Thoracic aorta (tissue), 2 donors: Measurements from ENCODE around the gene KAT14. TPM values are rescaled to one million over a fixed set of nuclear protein-coding genes. Genes with fewer than 3 reads are reported as not detected.
"Not testable (repeated sequence)": the region's sequence is repeated elsewhere in the genome, so short reads cannot be mapped to it uniquely, and the experiment has no call there.

Source experiments
- ATAC-seq: fragments of 150-250 bp; one replicate; pipeline ENCODE4 v1.8.0; 2017; ENCODE audit warnings: low read depth; ENCODE audit not compliant: insufficient number of reproducible peaks, low FRiP score
- DNase-seq: peaks from one replicate; pipeline ENCODE4 v3.0.0-alpha.2; 2020; ENCODE audit warnings: low spot score
- H3K27ac ChIP-seq, 2 donors: fragments of 200-600 bp; sonication (generic); 1 replicate in 1 of 2; 2 replicates in 1 of 2; pipeline ENCODE4 v1.5.1; 2016; ENCODE audit warnings: mild to moderate bottlenecking in 2 of 2, moderate library complexity in 2 of 2
- H3K27me3 ChIP-seq: fragments of 200-600 bp; sonication (generic); replicated peaks from 2 replicates; pipeline ENCODE4 v1.6.0; 2016; ENCODE audit warnings: mild to moderate bottlenecking; ENCODE audit not compliant: insufficient read depth
- H3K36me3 ChIP-seq: fragments of 200-600 bp; sonication (generic); one replicate; pipeline ENCODE4 v1.5.1; 2016
- H3K4me1 ChIP-seq, 2 donors: fragments of 200-600 bp; sonication (generic); 1 replicate in 1 of 2; 2 replicates in 1 of 2; pipeline versions ENCODE4 v1.5.1 to v1.6.0; 2016; ENCODE audit warnings: low read depth in 2 of 2, mild to moderate bottlenecking in 1 of 2; ENCODE audit not compliant: control insufficient read depth in 1 of 2
- H3K4me3 ChIP-seq: fragments of 200-600 bp; sonication (generic); 2 replicates; pipeline ENCODE4 v1.5.1; 2016; ENCODE audit warnings: mild to moderate bottlenecking
- H3K9me3 ChIP-seq: fragments of 200-600 bp; sonication (generic); 2 replicates; pipeline ENCODE4 v1.5.1; 2016
- CTCF ChIP-seq: fragments of 200-600 bp; sonication (generic); IDR thresholded peaks from one replicate; pipeline ENCODE4 v1.5.1; 2019; ENCODE audit warnings: antibody characterized with exemption
- total RNA-seq, 2 donors: library from RNA; depleted of rRNA; stranded (reverse); fragments of >200 nt; gene quantifications; one replicate each; pipeline versions ENCODE4 v1.1.0 to v1.2.3, GENCODE V29; 2016

KAT14 gene
- total RNA-seq, 2 donors from 2014 or later = 7.7 to 11.7 TPM

- H3K36me3 ChIP-seq = peaks cover 25% of the 10 kb centered on the region
- ATAC-seq = no peak
- TF ChIP-seq CTCF = no peak
- H3K27ac ChIP-seq = no peak overlapping the region
- no peak overlapping the region for H3K4me3 ChIP-seq
- no peak for DNase-seq
- H3K4me1 ChIP-seq = no peaks in the 10 kb centered on the region
- no peaks in the 10 kb centered on the region for H3K27me3 ChIP-seq
- H3K9me3 ChIP-seq = no peaks in the 10 kb centered on the region
Observed at GRCh38 chr20:18187020-18187419, 49.4 kb downstream of the KAT14 start.

- no peak overlapping the region for H3K27ac ChIP-seq
- no peak for TF ChIP-seq CTCF
- H3K36me3 ChIP-seq = peaks cover 25% of the 10 kb centered on the region
- no peaks in the 10 kb centered on the region for H3K9me3 ChIP-seq
- no peaks in the 10 kb centered on the region for H3K27me3 ChIP-seq
- ATAC-seq (no peak), DNase-seq (no peak)
- no peaks in the 10 kb centered on the region for H3K4me1 ChIP-seq
- no peak overlapping the region for H3K4me3 ChIP-seq
Observed at GRCh38 chr20:18188434-18188833, 50.8 kb downstream of the KAT14 start.

DNA sequence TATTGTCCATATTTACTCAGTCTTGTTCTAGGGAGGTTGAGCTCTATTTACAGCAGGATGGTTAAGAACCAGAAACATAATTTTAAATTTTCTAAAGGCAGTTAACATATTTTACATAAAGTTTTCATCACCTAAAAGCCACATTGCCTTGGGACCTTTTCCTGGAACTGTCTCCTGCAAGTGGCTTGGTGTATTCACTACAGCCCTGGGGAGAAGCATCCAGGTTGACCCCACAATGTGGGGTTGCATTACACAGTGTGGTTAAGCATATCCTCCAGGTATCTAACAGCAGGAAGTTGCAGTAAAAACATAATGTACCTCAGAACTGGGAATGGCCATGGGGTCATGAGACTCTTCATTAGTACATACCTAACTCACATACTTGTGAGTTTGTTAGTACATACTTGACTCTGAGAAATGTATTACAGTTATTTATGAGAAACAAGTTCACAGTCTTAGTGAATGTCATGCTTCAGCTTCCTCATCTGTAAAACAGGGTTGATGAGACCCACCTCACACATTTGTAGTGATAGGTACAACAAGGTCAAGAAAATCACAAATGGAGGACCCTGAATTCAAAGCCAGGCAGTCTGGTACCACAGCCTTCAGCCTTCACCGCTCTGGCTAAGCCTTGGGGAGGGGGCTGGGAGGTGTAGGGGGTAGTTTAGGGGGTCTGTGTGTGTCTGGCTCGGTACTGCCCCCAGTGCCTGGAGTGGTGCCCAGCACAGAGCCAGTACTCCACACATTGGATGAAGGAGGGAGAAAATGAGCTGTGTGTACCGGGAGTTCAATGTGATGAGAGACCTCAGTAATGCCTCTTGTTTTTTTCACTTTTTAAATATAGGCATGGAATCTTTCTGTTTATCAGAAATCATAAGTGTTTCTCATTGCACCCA lies 52.9 kb downstream of the KAT14 start:
- Histone ChIP-seq H3K9me3 (no peaks in the 10 kb centered on the region), H3K36me3 (peaks cover 15% of the 10 kb centered on the region), H3K27me3 (no peaks in the 10 kb centered on the region)

DNA sequence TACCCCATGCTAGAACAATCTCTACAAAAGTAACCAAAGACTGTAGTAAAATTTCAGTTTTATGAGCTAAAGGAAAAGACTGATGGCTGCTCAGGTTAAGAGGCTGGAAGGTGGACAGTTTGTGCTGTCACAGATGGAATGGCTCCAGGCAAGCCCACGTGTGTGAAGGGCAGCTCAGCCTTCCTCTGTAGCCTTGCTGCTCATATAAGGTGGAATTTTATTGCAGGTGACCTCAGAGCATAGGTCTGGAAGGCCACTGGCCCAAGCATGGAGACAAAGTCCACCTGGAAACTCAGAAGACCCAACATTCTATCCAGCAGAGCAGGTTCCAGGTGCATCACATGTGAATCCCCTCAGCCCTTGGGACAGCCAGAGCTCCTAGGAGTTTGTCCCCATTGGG lies 53.6 kb downstream of the KAT14 start:
- H3K4me1 ChIP-seq = no peaks in the 10 kb centered on the region
- no peak for ATAC-seq
- TF ChIP-seq CTCF = no peak

More for the DNA sequence above, 52.9 kb downstream of the KAT14 start:
- H3K4me3 ChIP-seq = no peak overlapping the region
- no peak for ATAC-seq
- no peak for TF ChIP-seq CTCF
- no peak overlapping the region for H3K27ac ChIP-seq
- no peak for DNase-seq
- no peaks in the 10 kb centered on the region for H3K4me1 ChIP-seq

DNA sequence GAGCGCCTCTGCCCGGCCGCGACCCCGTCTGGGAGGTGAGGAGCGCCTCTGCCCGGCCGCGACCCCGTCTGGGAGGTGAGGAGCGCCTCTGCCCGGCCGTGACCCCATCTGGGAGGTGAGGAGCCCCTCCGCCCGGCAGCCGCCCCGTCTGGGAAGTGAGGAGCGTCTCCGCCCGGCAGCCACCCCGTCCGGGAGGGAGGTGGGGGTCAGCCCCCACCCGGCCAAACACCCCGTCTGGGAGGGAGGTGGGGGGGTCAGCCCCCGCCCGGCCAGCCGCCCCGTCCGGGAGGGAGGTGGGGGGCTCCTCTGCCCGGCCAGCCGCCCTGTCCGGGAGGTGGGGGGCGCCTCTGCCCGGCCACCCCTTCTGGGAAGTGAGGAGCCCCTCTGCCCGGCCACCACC lies 56.8 kb downstream of the KAT14 start:
- DNase-seq, H3K27ac ChIP-seq, H3K4me3 ChIP-seq, H3K9me3 ChIP-seq, ATAC-seq, H3K4me1 ChIP-seq, H3K36me3 ChIP-seq, H3K27me3 ChIP-seq: not testable (repeated sequence)

More for the DNA sequence above, 53.6 kb downstream of the KAT14 start:
- DNase-seq = no peak
- no peaks in the 10 kb centered on the region for H3K9me3 ChIP-seq
- no peak overlapping the region for H3K27ac ChIP-seq
- H3K27me3 ChIP-seq = no peaks in the 10 kb centered on the region
- H3K4me3 ChIP-seq = no peak overlapping the region
- peaks cover 9% of the 10 kb centered on the region for H3K36me3 ChIP-seq
